Astrocyte (in vitro differentiated cells and primary cell): Measurements from ENCODE around the gene TUT4.

Experiments
- EZH2 ChIP-seq: IDR thresholded peaks from 2 replicates; pipeline ENCODE4 v1.6.1; 2012; ENCODE audit warnings: mild to moderate bottlenecking, low read length, inconsistent platforms; ENCODE audit not compliant: insufficient read depth
- TF ChIP-seq, protein P1 (sequence below): IDR thresholded peaks from 2 replicates; pipeline ENCODE4 v1.5.1; 2011; ENCODE audit warnings: low read depth, mild to moderate bottlenecking, inconsistent platforms, low read length, moderate library complexity; ENCODE audit not compliant: insufficient read depth

- TF ChIP-seq, protein P1, sequence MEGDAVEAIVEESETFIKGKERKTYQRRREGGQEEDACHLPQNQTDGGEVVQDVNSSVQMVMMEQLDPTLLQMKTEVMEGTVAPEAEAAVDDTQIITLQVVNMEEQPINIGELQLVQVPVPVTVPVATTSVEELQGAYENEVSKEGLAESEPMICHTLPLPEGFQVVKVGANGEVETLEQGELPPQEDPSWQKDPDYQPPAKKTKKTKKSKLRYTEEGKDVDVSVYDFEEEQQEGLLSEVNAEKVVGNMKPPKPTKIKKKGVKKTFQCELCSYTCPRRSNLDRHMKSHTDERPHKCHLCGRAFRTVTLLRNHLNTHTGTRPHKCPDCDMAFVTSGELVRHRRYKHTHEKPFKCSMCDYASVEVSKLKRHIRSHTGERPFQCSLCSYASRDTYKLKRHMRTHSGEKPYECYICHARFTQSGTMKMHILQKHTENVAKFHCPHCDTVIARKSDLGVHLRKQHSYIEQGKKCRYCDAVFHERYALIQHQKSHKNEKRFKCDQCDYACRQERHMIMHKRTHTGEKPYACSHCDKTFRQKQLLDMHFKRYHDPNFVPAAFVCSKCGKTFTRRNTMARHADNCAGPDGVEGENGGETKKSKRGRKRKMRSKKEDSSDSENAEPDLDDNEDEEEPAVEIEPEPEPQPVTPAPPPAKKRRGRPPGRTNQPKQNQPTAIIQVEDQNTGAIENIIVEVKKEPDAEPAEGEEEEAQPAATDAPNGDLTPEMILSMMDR = no peak
- TF ChIP-seq EZH2 = no peak
Measured at GRCh38 chr1:52599236-52599635, 46.3 kb upstream of the TUT4 start.
